Superior temporal gyrus (tissue), 1 donor: Measurements from ENCODE around the gene ME3.

Experiments used
- DNase-seq: peaks from one replicate; pipeline ENCODE4 v3.0.0-alpha.2; 2016; ENCODE audit errors: extremely low spot score

ME3 gene

DNA sequence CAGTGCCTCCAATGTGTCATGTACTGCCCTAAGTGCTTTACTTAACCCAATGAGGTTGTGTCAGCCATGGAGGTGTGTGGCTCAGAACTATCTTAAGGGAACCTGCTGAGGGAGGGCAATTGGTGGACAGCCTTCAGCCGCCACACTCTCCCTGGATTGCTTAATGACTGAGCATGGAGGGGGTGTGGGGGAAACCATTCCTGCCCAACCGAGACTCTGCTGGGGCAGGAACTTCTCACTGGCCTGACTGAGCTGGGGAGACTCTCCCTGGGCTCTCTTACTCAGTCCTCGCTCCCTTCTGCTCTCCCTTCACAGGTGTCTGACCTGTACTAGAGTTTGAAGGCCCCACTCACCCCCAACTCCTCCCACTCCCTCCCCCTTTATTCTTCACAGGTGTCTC is 183.0 kb downstream of the ME3 start:
- no peak for DNase-seq

DNA sequence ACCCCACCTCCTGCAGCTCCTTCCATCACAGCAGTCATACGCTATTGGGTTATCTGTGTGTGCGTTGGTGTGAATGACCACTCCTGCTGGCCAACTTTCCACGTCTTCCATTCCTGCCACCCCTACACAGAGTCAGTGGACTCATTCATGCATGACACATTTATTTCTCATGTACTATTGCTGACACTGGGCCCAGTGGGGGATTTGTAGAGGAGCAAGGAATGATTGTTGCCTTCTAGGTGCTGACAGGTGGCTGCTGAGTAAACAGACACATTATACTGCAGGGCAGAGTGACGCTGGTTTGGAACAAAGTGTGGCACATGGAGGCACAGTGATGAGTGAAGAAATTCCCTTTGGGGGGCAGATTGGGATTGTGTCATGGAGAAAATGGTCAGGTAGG is 183.9 kb downstream of the ME3 start:
- DNase-seq = no peak

DNA sequence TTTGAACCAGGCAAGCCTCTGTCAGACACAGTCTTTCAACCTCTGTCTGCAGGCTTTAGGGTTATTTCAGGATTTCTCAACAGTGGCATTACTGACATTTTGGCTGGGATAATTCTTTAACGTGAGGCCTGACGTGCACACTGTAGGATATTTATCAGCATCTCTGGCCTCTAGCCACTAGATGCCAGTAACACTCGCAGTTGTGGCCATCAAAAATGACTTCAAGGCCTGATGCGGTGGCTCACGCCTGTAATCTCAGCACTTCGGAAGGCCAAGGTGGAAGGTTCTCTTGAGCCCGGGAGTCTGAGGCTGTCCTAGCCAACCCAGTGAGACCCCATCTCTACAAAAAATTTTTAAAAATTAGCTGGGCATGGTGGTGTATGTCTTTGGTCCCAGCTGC is 184.7 kb downstream of the ME3 start:
- DNase-seq = no peak

DNA sequence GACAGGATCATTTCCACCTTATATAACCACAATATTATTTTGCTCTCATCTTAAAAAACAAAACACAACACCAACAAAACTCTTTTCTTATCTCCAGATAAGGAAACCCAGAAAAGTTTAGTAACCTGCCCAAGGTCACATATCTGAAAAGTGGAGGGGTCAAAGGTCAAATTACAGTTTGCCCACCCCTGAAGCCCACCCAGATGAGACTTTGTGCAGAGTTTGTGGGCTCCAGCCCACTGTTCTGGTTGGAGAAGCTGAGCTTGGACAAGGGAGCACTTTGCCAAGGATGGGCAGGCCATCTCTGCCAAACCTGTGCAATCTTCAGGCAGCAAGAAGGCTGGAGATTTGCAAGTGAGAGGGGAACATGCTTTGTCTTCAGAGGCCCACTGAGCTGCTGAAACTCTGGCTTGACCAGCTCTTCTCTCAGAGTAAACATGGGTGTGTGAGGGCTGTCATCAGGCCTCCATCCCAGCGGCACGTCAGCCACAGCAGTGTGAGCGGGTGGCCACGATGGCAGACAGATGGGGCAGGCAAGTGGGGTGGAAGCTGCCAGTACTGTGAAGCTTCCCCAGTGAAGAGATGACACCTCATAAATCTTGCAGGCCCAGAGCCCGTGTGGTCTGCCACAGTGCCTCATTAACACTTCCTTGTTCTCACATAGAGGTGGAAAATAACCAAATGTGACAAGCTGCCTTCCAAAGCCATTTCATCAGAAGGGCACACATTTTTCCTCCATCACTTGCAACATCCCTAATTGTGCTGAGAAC is 186.0 kb downstream of the ME3 start:
- DNase-seq = peak; percentile 29

DNA sequence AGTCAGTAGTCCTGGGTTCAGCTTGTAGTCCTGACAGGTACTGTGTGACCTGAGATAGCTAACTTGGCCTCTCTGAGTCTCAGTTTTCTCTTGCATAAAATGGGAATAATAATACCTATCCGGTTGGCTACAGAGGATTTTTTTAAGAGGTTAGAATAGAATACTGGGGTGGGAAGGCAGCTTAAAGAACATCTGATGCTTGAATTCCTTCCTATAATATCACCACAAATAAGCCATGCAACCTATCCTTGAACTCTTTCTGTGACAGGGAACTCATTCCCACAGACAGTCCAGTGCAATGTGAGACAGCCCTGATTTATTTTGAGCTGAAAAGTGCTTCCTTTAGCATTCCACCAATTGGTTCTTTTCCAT is 187.6 kb downstream of the ME3 start:
- DNase-seq = no peak

DNA sequence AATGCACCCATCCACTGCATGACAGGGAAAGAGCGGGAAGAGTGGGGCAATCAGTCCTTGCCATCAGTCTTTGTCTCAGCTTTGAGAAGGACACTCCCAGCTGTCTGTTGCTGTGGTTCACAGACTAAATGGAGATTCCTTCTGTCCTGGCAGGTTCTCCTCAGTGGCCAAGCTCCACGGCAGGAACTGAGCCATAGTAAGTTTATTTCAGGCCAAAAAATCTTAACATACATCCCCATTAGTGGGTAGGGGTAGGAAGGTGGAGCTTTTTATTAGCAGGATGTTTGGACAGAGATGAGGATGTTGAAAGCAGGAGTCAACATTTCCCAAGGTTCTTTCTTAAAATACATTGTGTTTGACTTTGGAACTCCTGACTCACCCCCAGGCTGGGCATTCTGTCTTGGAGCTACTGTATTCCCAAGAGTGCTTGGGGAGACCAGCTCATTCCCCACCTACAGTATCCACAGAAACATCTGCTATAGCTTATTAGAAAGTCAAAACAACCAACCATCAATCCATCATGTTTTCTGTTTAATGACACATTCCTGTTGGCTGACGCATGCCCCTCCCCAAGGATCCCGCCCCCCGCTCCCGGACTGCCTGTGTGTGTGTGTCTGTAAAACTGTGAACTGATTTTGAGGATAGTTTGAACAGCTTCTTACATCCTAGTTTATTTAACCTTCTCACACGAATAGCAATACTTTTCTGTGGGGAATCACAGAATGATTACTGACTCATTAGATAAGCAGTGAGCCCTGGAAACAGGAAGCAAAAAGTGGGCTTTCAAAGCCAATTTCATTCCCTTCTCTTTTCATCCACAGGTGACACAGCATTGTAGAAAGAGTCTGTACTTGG is 188.2 kb downstream of the ME3 start:
- DNase-seq = no peak

DNA sequence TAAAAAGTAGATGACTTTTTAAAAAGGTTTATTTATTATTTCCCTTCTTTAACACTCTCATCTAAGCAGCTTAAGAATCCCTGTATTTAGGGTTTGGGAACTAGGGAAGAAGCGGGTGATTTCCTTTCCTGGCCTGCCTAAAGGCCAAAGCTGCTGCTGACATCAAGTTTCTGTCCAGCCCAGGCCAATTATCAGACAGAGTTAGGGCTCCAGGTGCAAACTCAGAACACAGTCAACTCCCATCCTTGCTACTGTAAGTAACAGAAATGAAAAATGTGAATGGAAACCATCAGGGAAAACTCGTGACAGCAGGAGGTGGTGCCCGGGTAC is 188.8 kb downstream of the ME3 start:
- no peak for DNase-seq

DNA sequence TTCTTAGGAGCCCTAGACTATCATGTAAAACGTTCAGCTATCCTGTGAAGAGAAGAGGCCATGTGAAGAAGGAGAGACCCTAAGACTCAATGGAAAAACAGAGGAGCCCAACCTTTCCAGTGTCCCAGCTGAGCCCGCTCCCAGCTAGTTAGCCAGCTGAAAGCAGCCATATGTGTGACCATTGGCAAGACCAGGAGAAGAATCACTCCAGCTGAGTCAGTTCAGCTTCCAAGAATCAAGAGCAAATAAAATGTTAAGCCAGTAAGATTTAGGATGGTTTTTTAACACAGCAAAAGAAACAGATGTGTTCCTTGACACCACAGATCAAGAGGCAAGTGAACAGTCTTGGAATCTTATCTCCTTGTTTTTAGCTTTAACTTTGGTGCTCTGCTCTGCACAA is 189.7 kb downstream of the ME3 start:
- no peak for DNase-seq

DNA sequence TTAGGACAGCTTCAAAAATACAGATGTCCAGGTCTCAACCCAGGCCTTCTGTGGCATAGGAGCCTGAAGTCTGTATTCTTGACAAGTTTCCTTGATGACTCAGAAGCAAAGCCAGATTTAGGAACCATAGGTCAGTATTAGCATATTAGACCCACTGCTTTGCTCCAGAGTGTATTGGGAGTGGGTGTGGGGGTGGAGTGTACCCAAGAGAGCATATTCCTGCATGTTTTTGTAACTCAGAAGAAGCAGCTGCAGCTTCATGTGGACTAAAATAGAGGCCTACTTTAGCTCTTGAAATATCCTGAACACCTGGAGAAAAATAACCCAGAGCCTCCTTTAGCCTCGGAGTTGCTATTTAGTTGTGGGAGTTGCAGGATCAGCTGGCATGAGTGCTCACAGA is 191.0 kb downstream of the ME3 start:
- DNase-seq = no peak

DNA sequence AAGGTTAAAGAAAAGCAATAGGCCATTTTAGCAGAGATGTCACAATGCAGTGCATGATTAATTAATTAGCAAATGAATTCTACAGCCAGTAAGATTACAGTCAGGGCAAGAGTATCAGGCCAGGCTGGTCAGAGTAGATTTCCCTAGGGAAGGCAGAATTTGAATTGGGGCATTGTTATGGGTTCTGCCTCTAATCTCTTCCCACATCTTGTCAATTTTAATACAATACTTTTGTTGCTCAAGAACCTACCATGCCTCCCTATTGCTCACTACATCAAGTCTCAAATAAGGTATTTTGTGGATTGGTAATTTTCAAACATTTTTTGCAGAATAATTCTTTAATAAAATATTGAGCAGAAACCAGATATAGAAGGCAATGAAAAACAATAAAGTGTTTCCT is 194.1 kb downstream of the ME3 start:
- no peak for DNase-seq

DNA sequence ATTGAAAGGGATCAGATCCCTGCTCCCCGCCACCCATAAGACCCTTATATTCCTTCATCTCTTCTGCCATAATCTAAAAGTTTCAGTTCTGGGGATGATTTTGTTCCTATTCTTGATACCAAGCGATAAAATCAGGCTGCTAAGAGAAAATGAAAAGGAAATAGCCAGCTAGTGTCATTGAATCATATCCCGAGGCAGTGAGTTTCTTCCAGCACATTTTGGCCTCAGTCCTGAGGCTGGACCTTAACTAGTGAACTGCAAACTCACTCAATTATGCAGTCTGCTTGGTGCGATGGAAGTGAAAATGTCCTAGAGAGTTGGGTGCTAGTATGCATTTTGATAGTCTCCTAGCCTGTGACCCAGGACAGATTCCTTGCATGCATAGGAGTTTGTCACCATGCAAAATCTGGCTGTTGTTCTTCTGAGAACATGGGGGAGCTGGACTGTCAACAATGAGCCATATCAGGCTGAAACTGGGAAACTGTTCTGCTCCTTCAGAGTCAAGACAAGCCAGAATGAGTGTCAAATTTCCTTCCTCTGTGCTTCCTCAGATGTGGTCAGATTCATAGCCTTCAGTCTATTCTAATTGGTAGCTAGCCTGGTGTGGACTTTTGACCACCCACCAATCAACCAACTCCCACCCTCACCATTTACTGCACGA is 194.8 kb downstream of the ME3 start:
- no peak for DNase-seq

DNA sequence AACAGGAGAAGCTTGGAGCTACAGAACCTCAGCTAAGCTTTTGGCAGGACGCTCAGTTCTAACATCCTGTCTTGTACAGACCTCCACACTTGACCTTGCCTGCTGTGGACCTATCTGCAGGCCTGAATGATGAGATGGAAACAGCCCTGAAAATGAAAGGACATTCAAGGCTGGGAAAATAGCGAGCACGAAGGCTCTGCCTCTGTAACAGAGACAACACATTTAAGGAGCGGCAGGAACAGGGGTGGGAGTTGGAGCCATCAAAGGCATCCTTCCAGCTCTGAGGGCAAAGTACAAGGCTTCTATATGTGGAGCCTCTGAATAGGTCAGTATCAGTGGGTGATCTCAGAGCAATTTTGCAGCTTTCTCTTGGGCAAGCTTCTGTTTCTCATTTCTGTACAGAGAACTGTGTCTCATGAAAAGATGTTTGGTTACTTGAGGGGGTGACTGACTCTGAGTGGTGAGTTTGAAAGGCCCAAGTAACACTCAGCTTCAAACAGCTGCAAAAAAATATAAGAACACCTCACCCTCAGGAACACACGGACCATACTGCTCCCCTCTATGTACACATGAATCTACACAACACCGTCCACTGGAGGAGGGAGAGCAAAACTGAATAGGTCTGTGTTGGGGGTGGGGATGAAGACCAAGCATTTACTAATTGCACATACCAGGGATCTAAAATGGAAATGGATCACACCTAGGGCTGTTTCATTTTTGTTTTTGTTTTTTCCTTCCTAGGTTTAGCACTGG is 196.1 kb downstream of the ME3 start:
- no peak for DNase-seq

DNA sequence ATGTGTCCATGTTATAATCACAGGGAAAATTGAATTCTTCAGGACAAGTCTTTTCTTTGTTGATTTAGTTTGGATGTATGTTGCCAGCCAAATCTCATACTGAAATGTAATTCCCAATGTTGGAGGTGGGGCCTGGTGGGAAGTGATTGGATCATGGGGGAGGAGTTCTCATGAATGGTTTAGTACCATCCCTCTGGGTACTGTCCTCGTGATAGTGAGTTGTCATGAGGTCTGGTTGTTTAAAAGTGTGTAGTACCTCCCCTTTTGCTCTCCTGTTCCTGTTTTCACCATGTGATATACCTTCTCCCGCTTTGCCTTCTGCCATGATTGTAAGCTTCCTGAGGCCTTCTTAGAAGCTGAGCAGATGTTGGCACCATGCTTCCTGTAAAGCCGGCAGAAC is 197.4 kb downstream of the ME3 start:
- no peak for DNase-seq

DNA sequence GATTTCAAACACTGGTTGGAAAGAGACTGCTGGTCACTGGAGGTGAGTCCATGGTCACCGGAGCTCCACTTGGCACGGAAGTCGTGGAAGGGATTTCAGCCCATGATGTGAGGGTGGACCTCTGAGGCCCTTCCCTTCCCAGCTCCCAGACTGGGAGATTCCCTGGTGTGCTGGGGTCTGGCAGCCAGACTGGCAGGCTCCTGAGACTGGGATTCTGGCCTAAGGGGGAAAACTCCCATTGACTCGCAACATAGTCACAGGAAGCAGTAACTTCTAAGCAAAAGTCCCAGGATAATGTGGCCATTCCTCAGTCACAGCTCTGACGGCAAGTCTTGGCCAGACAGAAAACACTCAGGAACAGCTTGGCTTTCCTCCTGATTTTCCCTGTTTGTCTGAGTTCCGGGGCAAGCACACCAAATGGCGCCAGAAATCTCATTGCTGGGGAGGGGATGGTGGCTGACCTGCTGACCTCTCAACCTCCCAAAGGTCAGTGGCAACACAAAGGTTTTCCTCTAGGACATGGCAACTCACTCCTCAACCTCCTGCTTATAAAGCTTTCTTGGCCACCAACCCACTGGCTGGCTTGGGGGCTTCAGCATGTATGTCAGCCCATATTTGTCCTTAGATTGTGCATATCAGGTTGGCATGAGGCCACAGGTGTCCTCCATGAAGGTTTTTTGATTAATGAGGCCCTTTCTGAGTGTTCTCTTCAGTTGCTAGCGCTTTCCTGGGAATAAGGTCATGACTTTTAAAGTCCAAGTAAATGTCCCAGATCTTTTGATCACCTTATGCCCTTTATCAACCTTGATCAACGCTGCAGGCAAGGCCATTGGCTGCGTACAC is 198.2 kb downstream of the ME3 start:
- no peak for DNase-seq

DNA sequence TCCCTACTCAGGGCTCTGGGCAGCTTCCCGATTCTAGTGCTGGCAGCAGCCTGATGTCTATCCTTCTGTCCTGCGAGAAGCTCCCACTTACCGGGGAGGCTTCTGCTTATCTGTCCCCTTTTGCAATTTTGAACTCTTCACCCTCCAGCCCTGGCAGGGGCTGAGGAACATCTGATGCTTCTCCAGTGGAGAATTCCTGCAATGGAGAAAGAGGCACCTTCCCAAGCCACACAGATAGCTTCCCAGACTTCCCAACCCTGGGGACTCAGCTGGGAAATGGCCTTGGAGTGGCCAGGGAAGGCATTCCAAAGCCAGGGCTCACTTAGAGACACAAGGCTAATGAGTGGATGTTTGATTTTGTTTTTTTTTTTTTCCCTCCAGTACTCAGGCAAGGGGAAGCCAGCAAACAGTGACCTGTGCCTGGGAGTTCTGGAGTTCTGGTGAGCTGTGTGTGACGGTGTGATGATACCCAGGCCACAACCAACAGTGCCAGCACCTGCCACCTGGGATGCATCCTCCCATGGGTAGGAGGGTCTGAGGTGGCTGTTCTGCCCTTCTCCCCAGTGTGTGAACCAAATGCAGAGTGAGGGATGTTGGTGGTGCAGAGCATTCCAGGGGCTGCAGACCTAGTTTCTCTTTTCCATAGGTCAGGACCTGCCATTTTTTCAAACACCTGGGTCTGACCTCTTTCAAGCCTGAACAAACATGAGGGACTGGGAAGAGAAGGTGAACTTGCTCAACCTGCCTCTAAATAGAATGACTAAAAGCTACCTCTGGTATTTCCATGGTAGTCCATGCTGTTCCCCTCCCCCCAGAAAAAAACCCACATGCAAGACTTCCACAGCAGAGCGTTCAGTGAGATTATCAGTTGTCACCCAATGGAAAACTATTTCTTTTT is 202.7 kb downstream of the ME3 start:
- no peak for DNase-seq

DNA sequence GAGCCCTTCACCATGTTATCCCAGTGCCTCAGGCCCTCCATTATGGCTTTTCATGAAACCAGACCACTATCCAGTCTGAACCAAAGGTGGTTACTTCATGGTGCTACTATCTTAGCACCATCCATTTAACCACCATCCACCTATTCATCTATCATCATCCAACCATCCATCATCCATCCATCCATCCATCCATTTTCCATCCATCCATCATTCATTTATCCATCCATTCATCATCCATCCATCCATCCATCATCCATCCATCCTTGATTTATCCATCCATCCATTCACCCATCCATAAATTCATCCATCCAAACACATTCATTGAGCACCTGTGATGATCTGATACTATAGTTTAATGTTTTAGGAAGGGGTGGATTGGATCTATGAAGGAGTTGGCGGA is 204.2 kb downstream of the ME3 start:
- no peak for DNase-seq

DNA sequence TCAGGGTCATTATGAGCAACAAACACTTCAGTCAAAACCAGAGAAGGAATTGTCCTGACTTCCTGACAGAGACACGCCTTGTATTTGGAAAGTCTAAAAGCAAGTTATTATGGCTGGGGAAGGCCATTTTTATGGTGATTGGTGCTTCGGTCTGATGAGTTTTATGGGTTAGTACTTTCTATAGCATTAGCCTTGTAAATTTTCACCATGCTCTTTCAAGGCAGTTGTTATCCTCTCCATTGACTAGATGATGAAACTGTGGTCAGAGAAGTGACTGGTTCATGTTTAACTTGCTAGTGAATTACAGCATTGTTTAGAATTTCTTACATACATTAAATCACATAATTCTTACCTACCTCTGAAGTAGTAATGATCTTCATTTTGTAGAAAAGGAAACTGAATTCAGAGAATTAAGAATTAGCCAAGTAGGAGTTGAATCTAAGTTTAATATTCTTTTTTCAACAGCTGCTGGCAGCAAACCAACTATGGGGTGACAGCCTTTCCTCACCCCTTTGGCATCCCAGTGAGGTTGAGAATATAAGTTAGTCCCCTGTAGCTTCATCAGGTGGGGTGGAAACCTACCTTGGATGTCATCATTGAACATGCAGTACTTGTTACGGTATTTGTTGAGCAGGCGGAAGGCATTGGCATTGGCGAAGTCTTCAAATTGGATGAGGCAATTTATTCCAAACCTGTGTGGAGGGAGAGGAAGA is 207.8 kb downstream of the ME3 start:
- no peak for DNase-seq

DNA sequence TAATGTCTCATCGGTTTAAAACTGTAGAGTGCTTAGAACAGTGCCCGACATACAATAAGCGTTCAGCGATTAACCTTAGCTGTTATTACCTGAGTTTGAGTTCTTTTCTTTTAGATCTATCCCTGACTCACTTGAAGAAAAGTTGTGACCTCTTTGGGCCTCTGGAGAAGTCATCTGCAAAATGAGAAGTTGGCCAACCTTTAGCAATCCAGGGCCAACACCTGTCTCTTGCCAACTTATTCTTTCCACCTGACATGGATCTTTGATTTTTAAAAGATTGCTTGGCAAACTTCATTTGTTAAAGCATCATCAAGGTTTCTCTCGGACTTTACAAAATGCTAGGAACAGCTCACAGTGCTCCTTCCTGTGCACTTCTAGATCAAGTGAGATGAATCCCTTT is 208.5 kb downstream of the ME3 start:
- DNase-seq = no peak

DNA sequence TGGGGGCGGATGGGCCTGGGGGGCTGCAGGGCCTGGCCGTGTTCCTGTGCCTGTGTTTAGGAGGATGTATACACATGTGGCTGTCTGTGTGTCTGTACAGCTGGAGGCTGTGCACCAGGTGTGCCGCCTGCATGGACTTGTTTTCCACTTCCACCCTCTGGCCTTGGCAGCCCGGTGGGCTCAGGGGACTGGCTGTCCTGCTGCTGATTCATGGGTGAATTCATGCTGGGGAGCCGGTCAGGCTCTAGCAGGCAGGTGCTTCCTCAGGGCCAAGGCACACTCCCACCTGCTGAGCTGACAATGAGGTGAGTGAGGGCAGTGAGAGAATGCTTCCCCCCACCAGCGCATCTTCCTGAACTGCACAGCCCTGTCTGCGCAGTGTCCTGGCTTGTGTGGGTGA is 209.3 kb downstream of the ME3 start:
- DNase-seq = no peak

DNA sequence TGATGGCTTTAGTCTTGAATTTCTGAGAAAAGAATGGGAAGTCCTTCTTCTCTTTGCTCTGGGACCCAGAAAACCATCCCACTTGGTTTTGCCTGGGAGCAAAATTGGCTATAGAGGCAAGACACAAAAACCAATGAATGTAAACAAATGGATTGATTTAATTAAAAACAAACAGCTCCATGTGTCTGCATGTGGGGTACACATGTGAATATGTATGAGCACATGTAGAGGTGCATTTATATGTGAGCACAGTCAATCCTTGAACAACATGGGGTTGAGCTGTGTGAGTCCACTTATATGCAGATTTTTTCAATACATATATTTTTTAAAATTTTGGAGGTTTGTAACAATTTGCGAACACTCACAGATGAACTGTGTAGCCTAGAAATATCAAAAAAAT is 210.5 kb downstream of the ME3 start:
- DNase-seq = no peak
